Fibroblast of villous mesenchyme (primary cell): ENCODE results near the gene MINDY4B. TPM values are rescaled to one million over a fixed set of nuclear protein-coding genes. Genes with fewer than 3 reads are reported as not detected.

Experiments used
- DNase-seq: peaks from one replicate; pipeline ENCODE4 v3.0.0-alpha.2; 2010; ENCODE audit warnings: low read depth
- H3K4me3 ChIP-seq: 2 replicates; pipeline ENCODE4 v1.5.1; 2011; ENCODE audit warnings: low read depth, mild to moderate bottlenecking, low read length
- total RNA-seq: library from RNA; depleted of rRNA; stranded (reverse); fragments of >200 nt; gene quantifications from 2 replicates; pipeline ENCODE4 v1.2.3, GENCODE V29; 2012
- TF ChIP-seq, protein P1 (sequence below): IDR thresholded peaks from 2 replicates; pipeline ENCODE4 v1.5.1; 2012; ENCODE audit warnings: low read depth, mild to moderate bottlenecking, low read length; ENCODE audit not compliant: insufficient read depth

MINDY4B gene
- total RNA-seq, 1 donor = not detected

DNA sequence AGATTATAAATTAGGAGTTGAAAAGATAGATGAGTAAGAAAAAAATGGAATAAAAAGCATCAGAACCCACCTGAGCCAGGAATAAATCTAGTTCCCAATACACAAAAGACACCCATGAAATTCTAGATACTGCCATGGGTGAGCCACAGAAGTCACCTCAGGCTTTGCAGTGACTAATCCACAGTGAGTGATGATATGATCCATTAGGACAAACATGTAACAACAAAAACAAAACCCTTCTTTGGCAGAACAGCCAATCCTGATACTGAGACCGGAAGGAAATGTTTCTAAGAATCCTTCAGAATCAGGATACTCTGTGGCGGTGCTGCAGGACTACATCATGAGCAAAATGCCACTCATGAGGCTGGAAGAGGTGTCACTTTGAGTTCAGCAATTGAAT lies 15.0 kb upstream of the MINDY4B start:
- TF ChIP-seq, protein P1, sequence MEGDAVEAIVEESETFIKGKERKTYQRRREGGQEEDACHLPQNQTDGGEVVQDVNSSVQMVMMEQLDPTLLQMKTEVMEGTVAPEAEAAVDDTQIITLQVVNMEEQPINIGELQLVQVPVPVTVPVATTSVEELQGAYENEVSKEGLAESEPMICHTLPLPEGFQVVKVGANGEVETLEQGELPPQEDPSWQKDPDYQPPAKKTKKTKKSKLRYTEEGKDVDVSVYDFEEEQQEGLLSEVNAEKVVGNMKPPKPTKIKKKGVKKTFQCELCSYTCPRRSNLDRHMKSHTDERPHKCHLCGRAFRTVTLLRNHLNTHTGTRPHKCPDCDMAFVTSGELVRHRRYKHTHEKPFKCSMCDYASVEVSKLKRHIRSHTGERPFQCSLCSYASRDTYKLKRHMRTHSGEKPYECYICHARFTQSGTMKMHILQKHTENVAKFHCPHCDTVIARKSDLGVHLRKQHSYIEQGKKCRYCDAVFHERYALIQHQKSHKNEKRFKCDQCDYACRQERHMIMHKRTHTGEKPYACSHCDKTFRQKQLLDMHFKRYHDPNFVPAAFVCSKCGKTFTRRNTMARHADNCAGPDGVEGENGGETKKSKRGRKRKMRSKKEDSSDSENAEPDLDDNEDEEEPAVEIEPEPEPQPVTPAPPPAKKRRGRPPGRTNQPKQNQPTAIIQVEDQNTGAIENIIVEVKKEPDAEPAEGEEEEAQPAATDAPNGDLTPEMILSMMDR = no peak

DNA sequence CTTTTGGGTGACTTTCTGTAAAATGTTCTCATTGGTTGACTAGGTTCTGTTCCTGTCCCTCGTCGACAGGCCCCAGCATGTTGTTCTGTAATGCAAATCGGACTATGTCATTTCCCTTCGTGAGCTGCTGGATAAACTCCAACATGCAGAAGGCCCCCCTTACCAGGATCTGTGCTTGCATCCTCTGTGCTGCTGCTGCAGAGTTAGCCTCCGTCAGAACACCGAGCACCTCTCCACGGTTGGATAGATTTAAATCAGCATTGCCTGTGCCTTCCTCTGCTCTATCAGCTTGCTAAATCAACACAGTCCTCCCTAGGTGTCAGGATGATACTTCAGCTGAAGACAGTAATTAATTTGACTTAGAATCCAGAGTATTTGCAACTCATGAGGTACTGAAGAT lies 12.7 kb upstream of the MINDY4B start:
- DNase-seq = no peak
- no peak overlapping the region for H3K4me3 ChIP-seq
- TF ChIP-seq, protein P1 = no peak

More for the DNA sequence above, 15.0 kb upstream of the MINDY4B start:
- no peak overlapping the region for H3K4me3 ChIP-seq
- peak; percentile 3 for DNase-seq

DNA sequence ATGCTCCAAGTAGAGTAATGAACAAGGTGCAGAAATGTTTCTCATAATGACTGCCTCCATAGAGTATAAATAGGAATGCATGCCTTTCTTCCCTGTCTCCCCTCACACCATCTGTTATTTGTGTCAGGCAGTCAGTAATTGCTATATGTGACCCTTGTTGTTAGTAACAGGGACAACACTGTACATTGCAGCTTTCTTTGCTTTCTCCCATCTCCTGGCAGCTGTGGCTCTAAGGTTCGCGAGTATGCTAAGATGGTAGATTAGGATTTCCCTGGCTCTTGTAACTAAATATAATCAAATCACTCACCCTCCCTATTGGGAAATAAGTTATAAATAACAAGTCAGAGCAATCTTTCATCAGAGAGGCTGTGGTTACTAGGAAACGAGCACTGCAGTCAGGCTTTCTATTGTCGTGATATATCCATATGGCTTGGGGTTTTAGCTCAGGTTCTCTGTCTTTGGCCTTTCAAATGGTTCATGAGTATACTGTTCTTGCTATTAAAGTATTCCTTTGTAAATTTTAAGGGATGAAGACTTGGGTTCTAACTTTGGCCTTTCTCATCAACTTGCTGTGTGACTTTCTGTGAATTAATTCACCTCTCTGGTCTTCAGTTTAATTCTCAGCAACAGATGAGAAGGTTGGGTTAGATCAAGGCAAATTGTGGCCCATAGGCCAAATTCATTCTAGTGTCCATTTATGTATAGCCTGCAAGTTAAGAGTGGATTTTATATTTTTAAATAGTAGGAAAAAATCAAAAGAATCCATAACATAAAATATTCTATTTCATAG lies 8.1 kb upstream of the MINDY4B start:
- DNase-seq = no peak
- TF ChIP-seq, protein P1 = no peak
- H3K4me3 ChIP-seq = no peak overlapping the region

DNA sequence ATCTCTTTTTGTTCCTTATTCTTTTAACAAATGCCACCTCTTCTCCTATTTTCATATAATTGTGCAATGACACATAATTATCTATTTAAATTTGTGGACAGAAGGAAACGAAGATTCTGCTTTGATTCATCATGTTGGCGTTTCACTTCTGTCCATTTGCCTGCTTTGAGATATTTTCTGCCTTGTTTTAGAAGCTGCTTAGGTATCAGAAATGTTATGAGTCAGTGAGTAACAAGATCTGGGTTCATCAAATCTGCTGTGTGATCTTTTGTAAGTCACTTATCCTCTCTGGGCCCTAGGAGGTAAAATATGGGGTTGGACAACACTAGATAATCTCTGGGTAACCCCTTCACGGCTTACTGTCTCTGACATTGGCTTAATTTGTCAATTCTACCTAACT lies 7.3 kb upstream of the MINDY4B start:
- TF ChIP-seq, protein P1 = no peak
- no peak for DNase-seq
- no peak overlapping the region for H3K4me3 ChIP-seq

DNA sequence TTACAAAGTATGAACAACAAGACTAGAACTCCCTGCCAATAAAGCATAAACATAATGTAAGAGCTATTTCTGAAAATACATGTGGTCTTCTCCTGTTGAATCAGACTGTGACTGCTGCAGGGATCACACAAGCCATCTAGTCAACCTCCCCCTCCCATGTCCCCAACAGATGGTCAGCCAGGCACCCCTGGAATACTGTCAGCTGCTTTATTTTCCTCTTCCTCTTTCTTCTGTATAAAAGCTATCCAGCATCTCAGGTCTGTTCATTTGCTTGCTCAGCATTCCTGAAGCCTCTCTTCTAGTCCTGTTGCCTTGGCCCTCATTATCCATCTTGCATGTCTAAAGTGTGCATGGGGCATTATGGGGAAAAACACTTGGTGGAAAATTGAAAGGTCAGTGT lies 6.5 kb upstream of the MINDY4B start:
- TF ChIP-seq, protein P1 = no peak
- no peak for DNase-seq
- H3K4me3 ChIP-seq = no peak overlapping the region

DNA sequence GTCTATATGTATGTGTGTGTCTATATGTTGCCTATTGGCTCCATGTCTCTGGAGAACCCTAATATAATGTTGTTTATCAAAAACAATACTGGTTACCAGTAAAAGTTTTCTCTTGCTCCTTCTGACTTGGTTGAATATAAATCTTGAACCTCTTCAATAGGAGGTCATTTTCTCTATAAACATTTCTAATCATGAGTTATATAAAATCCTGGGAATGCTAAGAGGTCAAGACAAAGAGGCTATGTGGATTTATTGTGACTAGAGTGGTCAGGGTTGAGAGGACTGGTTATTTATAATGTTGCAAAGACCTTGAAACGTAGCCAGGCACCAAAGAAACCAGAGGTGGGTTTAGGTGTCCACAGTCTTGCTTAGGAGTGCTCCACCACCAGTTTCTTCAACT lies 1.2 kb upstream of the MINDY4B start:
- DNase-seq = no peak
- TF ChIP-seq, protein P1 = no peak
- H3K4me3 ChIP-seq = no peak overlapping the region

DNA sequence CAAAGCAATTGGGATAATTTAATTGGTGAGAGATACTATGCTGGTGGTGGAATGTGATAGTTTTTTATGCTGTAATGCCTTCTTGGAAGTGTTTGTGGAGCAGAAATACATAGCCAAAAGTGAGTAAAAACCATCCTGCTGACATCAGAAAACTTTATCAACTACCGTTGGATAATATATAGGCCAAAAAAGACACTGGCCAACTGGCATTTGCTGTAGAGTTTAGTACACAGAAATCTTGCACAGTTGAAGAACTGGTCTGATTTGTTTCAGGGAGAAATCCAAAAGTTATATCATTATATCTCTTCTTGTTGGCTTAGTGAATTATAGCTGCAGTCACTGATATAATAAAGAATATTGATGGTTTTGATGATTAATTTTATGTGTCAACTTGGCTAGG lies 507 bp upstream of the MINDY4B start:
- DNase-seq = no peak
- no peak overlapping the region for H3K4me3 ChIP-seq
- TF ChIP-seq, protein P1 = no peak
